Measurements from ENCODE around the gene PARD3B. TPM values are rescaled to one million over a fixed set of nuclear protein-coding genes. Genes with fewer than 3 reads are reported as not detected.
"Not testable (repeated sequence)": the region's sequence is repeated elsewhere in the genome, so short reads cannot be mapped to it uniquely, and the experiment has no call there.

PARD3B gene
- total RNA-seq, 1 donor from 2014 or later = 18.4 TPM

- Mint-ChIP-seq H3K4me1 (peaks cover 5% of the 10 kb centered on the region), H3K9me3 (no peaks in the 10 kb centered on the region), H3K36me3 (ENCODE audit: low read depth) (no peaks in the 10 kb centered on the region), H3K27me3 (ENCODE audit: low read depth) (no peaks in the 10 kb centered on the region), H3K27ac (ENCODE audit: unreplicated experiment) (no peak overlapping the region), H3K4me3 (no peak overlapping the region)
- no peak for TF ChIP-seq CTCF (conservative IDR thresholded peaks at IDR 0.05)
- DNase-seq (ENCODE audit: low read depth, low spot score) = no peak
Measured at GRCh38 chr2:205217004-205217403, 671.7 kb downstream of the PARD3B start.

- Mint-ChIP-seq H3K4me3 (no peak overlapping the region), H3K27me3 (ENCODE audit: low read depth) (no peaks in the 10 kb centered on the region), H3K36me3 (ENCODE audit: low read depth) (peaks cover 4% of the 10 kb centered on the region), H3K9me3 (peaks cover 4% of the 10 kb centered on the region), H3K4me1 (peaks cover 5% of the 10 kb centered on the region), H3K27ac (ENCODE audit: unreplicated experiment) (no peak overlapping the region)
- TF ChIP-seq CTCF (conservative IDR thresholded peaks at IDR 0.05) = no peak
- DNase-seq (ENCODE audit: low read depth, low spot score) = no peak
Measured at GRCh38 chr2:205218056-205218455, 672.8 kb downstream of the PARD3B start.

- H3K4me1 Mint-ChIP-seq; DNase-seq (ENCODE audit: low read depth, low spot score); H3K36me3 Mint-ChIP-seq (ENCODE audit: low read depth); H3K27me3 Mint-ChIP-seq (ENCODE audit: low read depth); H3K27ac Mint-ChIP-seq (ENCODE audit: unreplicated experiment); H3K9me3 Mint-ChIP-seq; H3K4me3 Mint-ChIP-seq: not testable (repeated sequence)
Measured at GRCh38 chr2:205218816-205219215, 673.5 kb downstream of the PARD3B start.

GRCh38 chr2:205220559-205220958 is 675.3 kb downstream of the PARD3B start:
- Mint-ChIP-seq H3K4me3 (no peak overlapping the region), H3K27me3 (ENCODE audit: low read depth) (no peaks in the 10 kb centered on the region), H3K9me3 (peaks cover 8% of the 10 kb centered on the region), H3K4me1 (no peaks in the 10 kb centered on the region), H3K27ac (ENCODE audit: unreplicated experiment) (no peak overlapping the region), H3K36me3 (ENCODE audit: low read depth) (peaks cover 13% of the 10 kb centered on the region)
- TF ChIP-seq CTCF (conservative IDR thresholded peaks at IDR 0.05) = no peak
- no peak for DNase-seq (ENCODE audit: low read depth, low spot score)

GRCh38 chr2:205232086-205232485 is 686.8 kb downstream of the PARD3B start:
- Mint-ChIP-seq H3K27me3 (ENCODE audit: low read depth) (no peaks in the 10 kb centered on the region), H3K4me3 (no peak overlapping the region), H3K4me1 (peaks cover 10% of the 10 kb centered on the region), H3K9me3 (no peaks in the 10 kb centered on the region), H3K36me3 (ENCODE audit: low read depth) (peaks cover 8% of the 10 kb centered on the region), H3K27ac (ENCODE audit: unreplicated experiment) (no peak overlapping the region)
- no peak for DNase-seq (ENCODE audit: low read depth, low spot score)
- no peak for TF ChIP-seq CTCF (conservative IDR thresholded peaks at IDR 0.05)

- no peak for TF ChIP-seq CTCF (conservative IDR thresholded peaks at IDR 0.05)
- H3K9me3 Mint-ChIP-seq = no peaks in the 10 kb centered on the region
- no peaks in the 10 kb centered on the region for H3K4me1 Mint-ChIP-seq
- H3K27me3 Mint-ChIP-seq (ENCODE audit: low read depth) = no peaks in the 10 kb centered on the region
- H3K36me3 Mint-ChIP-seq (ENCODE audit: low read depth) = peaks cover 8% of the 10 kb centered on the region
- H3K4me3 Mint-ChIP-seq = no peak overlapping the region
- no peak for DNase-seq (ENCODE audit: low read depth, low spot score)
- no peak overlapping the region for H3K27ac Mint-ChIP-seq (ENCODE audit: unreplicated experiment)
Measured at GRCh38 chr2:205235434-205235833, 690.2 kb downstream of the PARD3B start.

Measured in neural crest cell (in vitro differentiated cells).